ENCODE measurements around the gene GATA5. TPM values are rescaled to one million over a fixed set of nuclear protein-coding genes. Genes with fewer than 3 reads are reported as not detected.

Gene GATA5
- total RNA-seq, 1 experiment from 2014 or later: 0.52 TPM

DNA sequence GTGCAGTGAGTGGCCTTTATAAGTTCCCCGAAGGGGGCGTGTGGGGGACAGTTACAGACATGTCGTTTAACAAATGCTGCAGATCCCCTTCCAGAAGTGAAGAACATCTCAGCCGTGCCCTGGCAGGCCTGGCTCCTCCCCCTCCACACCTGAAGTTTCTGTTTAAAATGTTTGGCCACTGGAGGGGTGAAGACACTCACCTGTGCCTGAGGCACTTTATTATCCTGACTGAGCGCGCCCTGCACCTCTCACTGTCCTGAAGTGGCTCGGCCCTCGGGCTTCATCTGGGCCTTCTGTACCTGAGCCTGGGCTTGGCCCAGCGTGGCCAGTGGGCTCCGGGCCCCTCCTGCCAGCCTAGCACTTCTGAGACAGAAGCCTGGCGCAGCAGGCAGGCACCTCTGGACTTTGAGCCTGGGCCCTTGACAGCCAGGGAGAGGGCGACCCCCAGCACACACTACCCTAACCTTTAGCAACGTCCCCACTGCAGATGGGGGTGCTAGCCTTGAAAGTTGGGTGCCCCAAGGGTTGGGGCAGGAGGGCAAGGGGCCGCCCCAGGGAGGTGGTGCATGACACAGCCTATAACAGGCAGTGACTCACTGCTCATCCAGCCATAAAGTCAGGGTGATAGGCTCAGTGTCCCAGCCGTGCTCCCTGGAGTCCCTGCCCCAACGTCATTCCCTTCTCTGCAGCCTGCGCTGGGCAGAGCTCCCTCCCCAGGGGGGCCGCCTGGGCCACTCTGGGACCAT, 13.6 kb upstream of the GATA5 start:
- peak; percentile 22 for DNase-seq (ENCODE audit: extremely low read depth, low read depth)

- DNase-seq (ENCODE audit: extremely low read depth, low read depth): no peak
Measured at GRCh38 chr20:62488470-62488869, 12.7 kb upstream of the GATA5 start.

GRCh38 chr20:62487561-62488354, 12.0 kb upstream of the GATA5 start:
- no peak for DNase-seq (ENCODE audit: extremely low read depth, low read depth)

DNA sequence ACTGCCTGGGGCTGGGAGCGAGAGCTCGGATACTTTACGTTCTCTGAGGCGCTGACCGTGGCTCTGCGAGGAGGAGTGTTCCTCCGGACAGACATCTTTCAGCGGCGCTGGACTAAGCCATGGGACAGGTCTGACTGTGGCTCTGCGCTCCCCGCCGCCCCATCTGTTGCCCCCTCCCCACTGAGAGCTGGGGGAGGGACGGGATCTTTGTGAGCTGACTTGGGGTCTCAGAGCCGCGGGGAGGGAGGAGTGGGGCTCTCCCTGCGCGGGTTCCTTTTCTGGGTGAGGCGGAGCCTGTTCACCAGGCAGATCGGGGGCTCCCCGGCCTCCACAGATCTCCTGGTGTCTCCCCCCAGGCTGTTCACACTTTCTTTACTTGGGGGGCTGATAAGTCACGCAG, 11.3 kb upstream of the GATA5 start:
- DNase-seq (ENCODE audit: extremely low read depth, low read depth): no peak

DNA sequence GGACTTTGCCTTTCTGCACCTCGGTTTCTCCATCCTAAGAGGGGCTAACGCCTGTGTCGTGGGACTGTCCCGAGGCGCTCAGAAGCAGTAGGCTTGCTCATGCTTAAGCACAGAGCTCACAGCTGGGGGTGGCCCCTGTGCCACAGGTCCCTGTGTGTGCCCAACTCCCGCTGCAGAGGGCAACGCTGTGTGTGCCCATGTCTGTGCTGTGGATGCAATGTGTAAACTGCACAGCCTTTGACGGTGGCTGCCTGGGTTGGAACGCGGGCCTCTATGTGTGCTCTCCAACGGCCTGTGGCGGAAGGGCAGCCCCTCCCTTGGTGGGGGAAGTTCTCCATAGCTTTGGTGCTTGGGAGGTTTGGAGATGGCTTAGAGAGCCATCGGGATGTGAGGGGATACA, 10.7 kb upstream of the GATA5 start:
- DNase-seq (ENCODE audit: extremely low read depth, low read depth): no peak

- no peak for DNase-seq (ENCODE audit: extremely low read depth, low read depth)
Measured at GRCh38 chr20:62485701-62486089, 9.9 kb upstream of the GATA5 start.

DNA sequence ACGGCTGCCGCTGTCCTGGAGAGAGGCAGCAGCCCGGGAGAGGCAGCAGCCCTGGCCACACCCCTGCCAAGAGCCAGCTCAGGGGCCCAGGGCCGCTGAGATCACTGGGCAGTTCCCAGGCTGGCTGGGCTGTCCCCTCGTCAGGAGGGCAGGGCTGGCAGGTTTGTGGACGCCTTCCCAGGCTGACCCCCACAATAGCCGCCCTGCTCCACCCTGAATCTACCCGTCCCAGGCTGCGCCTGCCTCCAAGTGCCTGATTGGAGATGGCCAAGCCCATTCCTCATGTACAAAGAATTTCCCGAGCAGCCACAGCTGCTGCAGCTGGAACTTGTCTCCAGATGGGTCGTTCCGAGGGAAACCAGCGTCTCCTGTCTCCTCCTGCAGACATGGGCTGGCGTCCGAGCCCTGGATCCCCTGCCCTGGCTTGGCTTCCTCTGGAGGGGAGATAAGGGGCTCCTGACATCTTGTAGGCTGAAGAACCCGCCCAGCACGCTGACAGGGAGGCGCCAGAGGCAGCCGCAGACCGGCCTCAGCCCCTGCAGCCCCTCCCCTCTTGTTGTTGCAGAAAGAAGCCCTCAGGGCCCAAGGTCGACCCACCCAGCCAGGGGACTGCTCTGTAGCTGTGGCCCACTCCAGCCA, 9.4 kb upstream of the GATA5 start:
- no peak for DNase-seq (ENCODE audit: extremely low read depth, low read depth)

- no peak for DNase-seq (ENCODE audit: extremely low read depth, low read depth)
Measured at GRCh38 chr20:62484478-62484877, 8.7 kb upstream of the GATA5 start.

GRCh38 chr20:62483613-62484458, 8.0 kb upstream of the GATA5 start:
- DNase-seq (ENCODE audit: extremely low read depth, low read depth): no peak

GRCh38 chr20:62482974-62483373, 7.2 kb upstream of the GATA5 start:
- no peak for DNase-seq (ENCODE audit: extremely low read depth, low read depth)

- DNase-seq (ENCODE audit: extremely low read depth, low read depth): no peak
Measured at GRCh38 chr20:62482146-62482809, 6.5 kb upstream of the GATA5 start.

DNA sequence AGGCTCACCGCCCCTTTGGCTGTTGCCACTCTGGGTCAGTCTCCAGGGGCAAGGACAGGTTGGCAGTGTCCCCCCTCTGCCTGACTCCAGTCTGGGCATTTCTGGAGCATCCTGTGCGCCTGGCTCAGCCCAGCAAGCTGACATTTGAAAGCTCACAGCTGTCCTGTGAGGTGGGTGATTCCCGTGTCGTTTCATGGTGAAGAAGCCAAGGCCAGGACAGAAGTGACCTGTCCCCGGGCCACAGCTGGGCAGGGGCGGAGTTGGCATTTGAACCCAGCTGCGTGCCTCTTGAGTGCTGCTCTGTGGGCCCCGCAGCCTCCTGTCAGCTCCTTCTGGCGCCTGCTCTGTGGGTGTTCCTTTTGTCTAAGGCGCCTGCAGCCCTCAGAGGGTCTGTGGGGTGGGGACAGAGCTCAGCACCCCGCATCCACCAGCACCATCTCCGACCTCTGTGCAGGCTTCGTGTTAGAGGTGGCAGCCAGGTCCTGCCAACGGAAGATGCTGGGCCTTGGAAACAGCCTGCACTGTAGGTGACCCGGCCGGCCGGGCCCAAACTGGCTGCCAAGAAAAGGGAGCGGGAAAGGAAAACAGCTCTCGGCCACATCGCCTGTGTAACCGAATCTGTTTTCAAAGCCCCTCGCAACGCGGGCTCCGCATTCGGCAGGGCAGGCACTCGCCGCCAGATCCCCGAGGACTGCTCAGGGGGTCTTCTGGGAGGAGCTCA, 5.8 kb upstream of the GATA5 start:
- DNase-seq (ENCODE audit: extremely low read depth, low read depth): no peak

- no peak for DNase-seq (ENCODE audit: extremely low read depth, low read depth)
Measured at GRCh38 chr20:62480318-62480717, 4.5 kb upstream of the GATA5 start.

DNA sequence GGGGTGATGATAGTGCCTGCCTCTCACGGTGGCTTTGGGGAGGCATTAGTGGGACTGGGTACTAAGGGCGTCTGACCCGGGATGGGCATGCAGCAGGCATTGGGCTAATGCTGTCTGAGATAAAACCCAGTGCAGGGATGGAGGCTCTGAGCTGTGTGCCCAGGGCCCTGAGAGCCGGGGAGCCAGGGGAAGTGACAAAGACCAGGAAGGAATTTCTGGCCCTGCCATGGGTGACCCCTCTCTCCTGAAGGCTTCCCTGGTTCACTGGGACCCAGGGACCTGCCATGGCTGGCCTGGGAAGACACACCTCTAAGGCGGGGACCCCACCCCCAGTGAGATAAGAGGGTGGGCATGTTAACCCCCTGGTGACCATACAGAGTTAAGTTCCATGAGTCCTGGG, 3.9 kb upstream of the GATA5 start:
- DNase-seq (ENCODE audit: extremely low read depth, low read depth): no peak

GRCh38 chr20:62479156-62479555, 3.4 kb upstream of the GATA5 start:
- no peak for DNase-seq (ENCODE audit: extremely low read depth, low read depth)

DNA sequence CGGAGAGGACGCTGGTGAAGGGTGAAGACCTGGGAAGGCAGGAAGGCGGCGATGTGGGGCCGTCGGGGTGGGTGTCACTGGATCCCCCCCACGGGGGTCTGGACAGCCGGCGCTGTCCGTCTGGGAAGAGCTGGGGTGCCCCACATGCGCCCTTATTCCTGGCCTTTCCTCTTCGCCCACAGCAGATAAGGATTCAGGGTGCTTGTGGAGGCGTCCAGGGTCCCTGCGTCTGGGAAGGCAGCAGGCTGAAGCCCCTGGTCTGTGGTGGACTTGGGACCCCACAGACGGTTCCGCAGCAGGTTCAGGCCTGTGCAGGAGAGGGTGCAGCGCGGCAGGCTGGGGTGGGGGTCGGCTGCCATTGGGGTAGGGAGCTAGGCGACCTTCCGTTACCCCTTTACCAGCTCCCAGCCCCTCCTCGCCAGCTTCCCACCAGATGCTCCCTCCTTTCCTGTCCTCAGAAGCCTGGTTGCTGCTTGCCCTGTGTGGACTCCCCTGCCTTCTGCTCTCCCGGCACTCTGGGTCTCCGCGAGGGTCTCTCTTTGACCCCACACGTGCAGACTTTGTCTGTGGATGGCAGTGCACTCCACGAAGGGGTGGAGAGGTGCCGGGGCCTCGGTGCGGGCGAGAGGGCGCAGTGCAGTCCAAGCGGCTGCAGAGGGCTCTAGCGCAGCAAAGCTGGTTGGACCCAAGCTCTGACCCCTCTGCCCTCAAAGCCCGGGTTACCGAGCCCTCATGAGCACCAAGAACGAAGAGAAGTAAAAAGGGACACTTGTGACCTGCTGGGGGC, 2.1 kb upstream of the GATA5 start:
- DNase-seq (ENCODE audit: extremely low read depth, low read depth): no peak

GRCh38 chr20:62476056-62476838, 452 bp upstream of the GATA5 start:
- DNase-seq (ENCODE audit: extremely low read depth, low read depth): no peak
